ENCODE results near the gene SPATC1L. TPM values are rescaled to one million over a fixed set of nuclear protein-coding genes. Genes with fewer than 3 reads are reported as not detected.

The SPATC1L gene
- total RNA-seq, 2 donors from 2014 or later: 29.5 to 31.9 TPM

DNA sequence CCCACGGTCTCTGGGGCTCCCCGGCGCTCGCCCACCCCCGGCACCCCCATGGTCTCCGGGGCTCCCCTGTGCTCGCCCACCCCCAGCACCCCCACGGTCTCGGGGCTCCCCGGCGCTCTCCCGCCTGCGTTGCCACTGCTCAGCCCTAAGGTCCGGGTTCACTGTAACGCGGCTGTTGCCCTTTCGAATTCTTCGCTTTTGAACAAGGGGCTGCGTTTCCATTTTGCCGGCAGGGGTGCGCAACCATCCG is 23.7 kb downstream of the SPATC1L start:
- no peaks in the 10 kb centered on the region for H3K27me3 Mint-ChIP-seq (ENCODE audit: insufficient read depth)

DNA sequence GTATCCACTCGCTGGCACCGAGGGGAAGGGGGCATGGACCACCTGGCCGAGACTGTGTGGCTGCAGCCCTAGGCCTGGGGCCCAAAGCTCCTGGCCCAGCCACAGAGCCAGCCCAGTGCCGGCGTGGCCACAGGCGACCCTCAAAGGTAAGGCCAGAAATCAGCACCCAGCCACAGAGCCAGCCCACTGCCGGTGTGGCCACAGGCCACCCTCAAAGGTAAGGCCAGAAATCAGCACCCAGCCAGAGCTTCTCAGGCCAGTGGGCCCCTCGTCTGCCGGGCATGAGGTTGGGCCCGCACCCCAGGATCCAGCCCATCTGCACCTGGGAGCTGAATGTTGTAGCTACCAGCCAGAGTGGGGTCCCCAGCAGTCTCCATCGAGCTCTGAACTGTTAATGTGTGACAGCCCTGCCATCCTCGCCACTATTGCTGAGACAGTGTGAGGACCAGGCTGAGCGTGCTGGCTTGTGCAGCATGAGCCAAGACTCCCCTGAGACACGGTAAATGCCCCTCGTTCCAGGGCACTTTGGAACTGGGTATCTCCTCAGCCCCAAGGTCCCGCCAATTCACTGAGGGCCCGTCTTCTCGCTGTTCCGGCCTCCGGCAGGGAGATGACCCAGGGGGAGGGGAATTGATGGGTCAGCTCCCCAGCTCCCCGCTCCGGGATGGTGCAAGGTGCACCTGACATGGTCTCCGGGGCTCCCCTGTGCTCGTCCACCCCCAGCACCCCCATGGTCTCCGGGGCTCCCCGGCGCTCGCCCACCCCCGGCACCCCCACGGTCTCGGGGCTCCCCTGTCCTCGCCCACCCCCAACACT is 24.2 kb downstream of the SPATC1L start:
- H3K27me3 ChIP-seq (ENCODE audit: control insufficient read depth, insufficient read depth, low read length, poor library complexity, severe bottlenecking): no peaks in the 10 kb centered on the region
- no peak for DNase-seq

More for the DNA sequence above, 23.7 kb downstream of the SPATC1L start:
- H3K27ac ChIP-seq (ENCODE audit: low read depth, low read length): no peak overlapping the region
- no peak overlapping the region for H3K27ac Mint-ChIP-seq
- H3K9me3 ChIP-seq (ENCODE audit: control insufficient read depth, low read length): no peaks in the 10 kb centered on the region
- H3K36me3 Mint-ChIP-seq (ENCODE audit: low read depth): peaks cover 40% of the 10 kb centered on the region
- no peaks in the 10 kb centered on the region for H3K4me1 ChIP-seq (ENCODE audit: control insufficient read depth, insufficient read depth, low read length)
- H3K9ac ChIP-seq (ENCODE audit: extremely low read depth, low read length, poor library complexity, severe bottlenecking): no peak overlapping the region
- H3K9me3 Mint-ChIP-seq: peaks cover 19% of the 10 kb centered on the region
- no peaks in the 10 kb centered on the region for H3K27me3 ChIP-seq (ENCODE audit: control insufficient read depth, insufficient read depth, low read length, poor library complexity, severe bottlenecking)
- no peaks in the 10 kb centered on the region for H3K4me1 Mint-ChIP-seq
- TF ChIP-seq, protein P1, sequence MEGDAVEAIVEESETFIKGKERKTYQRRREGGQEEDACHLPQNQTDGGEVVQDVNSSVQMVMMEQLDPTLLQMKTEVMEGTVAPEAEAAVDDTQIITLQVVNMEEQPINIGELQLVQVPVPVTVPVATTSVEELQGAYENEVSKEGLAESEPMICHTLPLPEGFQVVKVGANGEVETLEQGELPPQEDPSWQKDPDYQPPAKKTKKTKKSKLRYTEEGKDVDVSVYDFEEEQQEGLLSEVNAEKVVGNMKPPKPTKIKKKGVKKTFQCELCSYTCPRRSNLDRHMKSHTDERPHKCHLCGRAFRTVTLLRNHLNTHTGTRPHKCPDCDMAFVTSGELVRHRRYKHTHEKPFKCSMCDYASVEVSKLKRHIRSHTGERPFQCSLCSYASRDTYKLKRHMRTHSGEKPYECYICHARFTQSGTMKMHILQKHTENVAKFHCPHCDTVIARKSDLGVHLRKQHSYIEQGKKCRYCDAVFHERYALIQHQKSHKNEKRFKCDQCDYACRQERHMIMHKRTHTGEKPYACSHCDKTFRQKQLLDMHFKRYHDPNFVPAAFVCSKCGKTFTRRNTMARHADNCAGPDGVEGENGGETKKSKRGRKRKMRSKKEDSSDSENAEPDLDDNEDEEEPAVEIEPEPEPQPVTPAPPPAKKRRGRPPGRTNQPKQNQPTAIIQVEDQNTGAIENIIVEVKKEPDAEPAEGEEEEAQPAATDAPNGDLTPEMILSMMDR (conservative IDR thresholded peaks at IDR 0.05): no peak
- H3K4me3 Mint-ChIP-seq: no peak overlapping the region
- no peak overlapping the region for H3K4me3 ChIP-seq (ENCODE audit: low read length)
- H3K36me3 ChIP-seq (ENCODE audit: control insufficient read depth, insufficient read depth, low read length): peaks cover 6% of the 10 kb centered on the region
- no peak for DNase-seq
- 91 to 94% methylated on average over 14 to 22 of the region's 22 CpGs for WGBS, 2 experiments (ENCODE audit: insufficient coverage in 1 of 2, insufficient read length in 1 of 2)

DNA sequence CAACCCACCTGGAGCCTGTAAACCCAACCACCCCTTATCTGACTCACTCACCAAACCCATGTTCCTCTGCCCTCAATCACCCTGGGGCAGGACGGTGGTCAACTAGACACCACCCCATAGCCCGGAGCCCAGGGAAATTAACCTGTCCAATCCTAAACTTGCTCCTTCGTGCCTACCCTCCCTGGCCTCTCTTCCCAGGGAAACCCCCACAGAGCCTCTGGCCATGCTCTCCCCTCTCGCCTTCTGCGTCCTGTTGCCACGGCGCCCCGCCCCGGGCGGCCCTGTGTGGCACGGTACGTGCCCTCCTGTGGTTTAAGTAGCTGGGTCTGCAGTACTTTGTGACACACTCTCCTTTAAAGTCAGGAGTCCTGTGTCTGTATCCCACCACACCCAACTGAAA is 24.9 kb downstream of the SPATC1L start:
- Mint-ChIP-seq H3K27ac (no peak overlapping the region), H3K4me1 (no peaks in the 10 kb centered on the region), H3K9me3 (peaks cover 19% of the 10 kb centered on the region), H3K4me3 (no peak overlapping the region), H3K27me3 (ENCODE audit: insufficient read depth) (no peaks in the 10 kb centered on the region), H3K36me3 (ENCODE audit: low read depth) (peaks cover 30% of the 10 kb centered on the region)
- DNase-seq: no peak
- H3K9ac ChIP-seq (ENCODE audit: extremely low read depth, low read length, poor library complexity, severe bottlenecking): no peak overlapping the region
- H3K4me1 ChIP-seq (ENCODE audit: control insufficient read depth, insufficient read depth, low read length): no peaks in the 10 kb centered on the region
- no peak overlapping the region for H3K4me3 ChIP-seq (ENCODE audit: low read length)
- 93 to 95% methylated on average over 11 to 12 of the region's 12 CpGs for WGBS, 2 experiments (ENCODE audit: insufficient coverage in 1 of 2, insufficient read length in 1 of 2)
- no peak overlapping the region for H3K27ac ChIP-seq (ENCODE audit: low read depth, low read length)
- TF ChIP-seq, protein P1 (conservative IDR thresholded peaks at IDR 0.05): no peak
- H3K36me3 ChIP-seq (ENCODE audit: control insufficient read depth, insufficient read depth, low read length): peaks cover 6% of the 10 kb centered on the region
- no peaks in the 10 kb centered on the region for H3K27me3 ChIP-seq (ENCODE audit: control insufficient read depth, insufficient read depth, low read length, poor library complexity, severe bottlenecking)
- H3K9me3 ChIP-seq (ENCODE audit: control insufficient read depth, low read length): no peaks in the 10 kb centered on the region

More for the DNA sequence above, 24.2 kb downstream of the SPATC1L start:
- H3K36me3 ChIP-seq (ENCODE audit: control insufficient read depth, insufficient read depth, low read length): peaks cover 6% of the 10 kb centered on the region
- Mint-ChIP-seq H3K27ac (no peak overlapping the region), H3K4me1 (no peaks in the 10 kb centered on the region), H3K4me3 (no peak overlapping the region), H3K36me3 (ENCODE audit: low read depth) (peaks cover 35% of the 10 kb centered on the region), H3K9me3 (peaks cover 19% of the 10 kb centered on the region), H3K27me3 (ENCODE audit: insufficient read depth) (no peaks in the 10 kb centered on the region)
- 94 to 97% methylated on average over 14 to 31 of the region's 32 CpGs for WGBS, 2 experiments (ENCODE audit: insufficient coverage in 1 of 2, insufficient read length in 1 of 2)
- no peak overlapping the region for H3K27ac ChIP-seq (ENCODE audit: low read depth, low read length)
- H3K4me3 ChIP-seq (ENCODE audit: low read length): no peak overlapping the region
- TF ChIP-seq, protein P1 (conservative IDR thresholded peaks at IDR 0.05): no peak
- H3K4me1 ChIP-seq (ENCODE audit: control insufficient read depth, insufficient read depth, low read length): no peaks in the 10 kb centered on the region
- no peak overlapping the region for H3K9ac ChIP-seq (ENCODE audit: extremely low read depth, low read length, poor library complexity, severe bottlenecking)
- H3K9me3 ChIP-seq (ENCODE audit: control insufficient read depth, low read length): no peaks in the 10 kb centered on the region
